ENCODE results near the gene EXOSC5. TPM values are rescaled to one million over a fixed set of nuclear protein-coding genes. Genes with fewer than 3 reads are reported as not detected.

The EXOSC5 gene
- total RNA-seq, 1 experiment from 2014 or later = 58.7 TPM

- peak; percentile 49; the same call in 2 of the 3 replicates for TF ChIP-seq CTCF (conservative IDR thresholded peaks at IDR 0.05)
- Histone ChIP-seq H4K91ac (ENCODE audit: insufficient read length, low read depth, low read length) (no peak overlapping the region), H3K23ac (ENCODE audit: insufficient read length, low read depth, low read length) (no peak overlapping the region), H2BK120ac (ENCODE audit: low read depth, low read length, poor library complexity, severe bottlenecking) (no peak overlapping the region), H2AFZ (ENCODE audit: low read length) (no peak overlapping the region), H2BK5ac (ENCODE audit: insufficient read length, low read length) (no peak overlapping the region), H3T11ph (ENCODE audit: low read length) (no peak overlapping the region), H2BK12ac (ENCODE audit: insufficient read length, low read depth, low read length) (no peak overlapping the region), H3K14ac (ENCODE audit: insufficient read depth, low read length) (no peak overlapping the region), H3K23me2 (ENCODE audit: insufficient read length, low read depth, low read length, poor library complexity, severe bottlenecking) (peaks cover 11% of the 10 kb centered on the region), H3K4me2 (ENCODE audit: insufficient read depth, insufficient read length, low read length) (no peak overlapping the region), H4K5ac (ENCODE audit: insufficient read length, low read depth, low read length) (no peak overlapping the region), H3K18ac (ENCODE audit: insufficient read length, low read depth, low read length) (no peak overlapping the region), H3K4me1 (ENCODE audit: insufficient read depth, low read length) (no peaks in the 10 kb centered on the region), H2BK20ac (ENCODE audit: low read depth, low read length, poor library complexity, severe bottlenecking) (no peak overlapping the region), H3K27ac (ENCODE audit: insufficient read length, low read depth, low read length) (no peak overlapping the region), H4K8ac (replicated peaks; ENCODE audit: insufficient read length, low read depth, low read length) (no peak overlapping the region), H3K79me1 (ENCODE audit: insufficient read depth, low read depth, low read length, poor library complexity, severe bottlenecking) (no peaks in the 10 kb centered on the region), H3K56ac (ENCODE audit: insufficient read length, low read depth, low read length) (no peak overlapping the region), H3K9ac (ENCODE audit: extremely low read depth, insufficient read length, low read length) (no peak overlapping the region), H2BK15ac (ENCODE audit: low read depth, low read length) (no peak overlapping the region), H3K4ac (ENCODE audit: low read depth, low read length) (no peak overlapping the region), H2AK5ac (ENCODE audit: insufficient read length, low read length) (no peak overlapping the region), H3K9me3 (ENCODE audit: control insufficient read depth, low read depth, low read length) (no peaks in the 10 kb centered on the region), H3K79me2 (ENCODE audit: insufficient read depth, low read length) (no peaks in the 10 kb centered on the region), H4K20me1 (ENCODE audit: control insufficient read depth, insufficient read depth, insufficient read length) (no peaks in the 10 kb centered on the region), H3K27me3 (ENCODE audit: insufficient read depth, low read length) (no peaks in the 10 kb centered on the region)
- Mint-ChIP-seq H3K27ac (0 out of 7 replicates have a peak overlapping the region, but pooled peaks of 1 of the 3 experiments have one; percentile 28), H3K36me3 (ENCODE audit: insufficient read depth in 1 of 3, low read depth in 3 of 3) (peaks cover 16 to 33% (median 31%) of the 10 kb centered on the region in 3 experiments; a peak in 6 of 7 replicates), H3K4me1 (peaks cover 14 to 20% of the 10 kb centered on the region in 2 experiments), H3K4me3 (peak overlapping the region in 1 of 2 experiments; percentile 1; a peak in 1 of 5 replicates), H3K27me3 (ENCODE audit: low read depth) (no peaks in the 10 kb centered on the region), H3K9me3 (no peaks in the 10 kb centered on the region)
- DNase-seq = no peak
- no CpG with 5 or more reads among the region's 23 CpGs for WGBS (ENCODE audit: extremely low coverage, insufficient read length, low lambda C conversion rate)
Measured at GRCh38 chr19:41431426-41432386, 34.5 kb upstream of the EXOSC5 start.
